ENCODE results near the gene CYTIP.
A peak's percentile ranks its signal among the peaks of the same experiment; 100 is the strongest.
"Not testable (repeated sequence)": the region's sequence is repeated elsewhere in the genome, so short reads cannot be mapped to it uniquely, and the experiment has no call there.

Gene CYTIP

DNA sequence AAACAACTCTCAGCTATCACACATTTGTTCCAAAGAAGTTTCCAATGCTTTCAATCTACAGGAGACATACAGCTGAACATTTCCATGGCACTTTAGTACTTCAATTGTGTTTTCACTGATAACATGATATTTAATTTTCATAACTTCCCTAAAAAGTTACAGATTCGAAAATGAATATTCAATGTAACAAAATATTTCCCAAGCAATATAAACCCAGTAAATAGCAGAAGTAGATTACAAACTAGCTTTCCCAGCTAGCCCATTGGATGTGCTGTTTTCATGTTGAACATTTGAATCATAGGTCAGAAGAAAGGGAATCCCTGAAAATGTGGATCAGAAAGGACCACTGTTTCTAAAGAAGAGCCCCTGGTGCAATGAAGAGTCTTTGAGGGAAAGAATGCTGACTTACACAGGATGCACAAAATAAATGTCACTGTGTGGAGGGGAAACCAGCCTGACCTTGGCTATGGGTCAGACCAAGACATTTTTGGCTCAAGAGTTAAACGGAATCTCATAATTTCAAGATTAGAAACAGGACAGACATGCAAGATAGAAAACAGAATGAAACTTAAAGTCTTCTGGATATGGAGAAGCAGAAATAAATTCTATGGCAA is 22.5 kb downstream of the CYTIP start:
- DNase-seq, result no peak

- DNase-seq, result no peak
Measured at GRCh38 chr2:157420771-157421323, 23.0 kb downstream of the CYTIP start.

- no peak for DNase-seq
Measured at GRCh38 chr2:157419031-157419575, 24.8 kb downstream of the CYTIP start.

DNA sequence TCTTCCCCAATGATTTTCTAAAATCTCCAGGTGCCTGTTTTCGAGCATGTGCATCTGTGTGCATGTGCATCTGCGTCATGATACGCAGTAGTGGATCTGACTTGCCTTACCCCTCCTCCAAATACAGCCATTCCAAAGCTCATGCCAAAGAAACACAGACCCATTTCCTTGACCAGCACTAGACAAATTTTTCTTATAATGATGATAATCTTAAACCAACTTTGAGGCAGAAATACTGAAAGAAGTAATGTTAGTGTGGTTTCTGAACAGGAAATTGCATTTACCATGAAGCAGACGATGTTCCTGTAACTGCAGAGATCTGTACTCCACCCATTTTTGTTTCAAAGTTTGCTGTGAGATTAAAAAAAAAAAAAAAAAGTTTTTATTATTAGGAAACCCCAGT is 25.6 kb downstream of the CYTIP start:
- DNase-seq, result no peak

- no peak for DNase-seq
Measured at GRCh38 chr2:157415591-157416101, 28.2 kb downstream of the CYTIP start.

GRCh38 chr2:157414050-157414449 is 29.8 kb downstream of the CYTIP start:
- DNase-seq, result no peak

- DNase-seq, result no peak
Measured at GRCh38 chr2:157413326-157414035, 30.4 kb downstream of the CYTIP start.

GRCh38 chr2:157411624-157412336 is 32.1 kb downstream of the CYTIP start:
- DNase-seq, result no peak

DNA sequence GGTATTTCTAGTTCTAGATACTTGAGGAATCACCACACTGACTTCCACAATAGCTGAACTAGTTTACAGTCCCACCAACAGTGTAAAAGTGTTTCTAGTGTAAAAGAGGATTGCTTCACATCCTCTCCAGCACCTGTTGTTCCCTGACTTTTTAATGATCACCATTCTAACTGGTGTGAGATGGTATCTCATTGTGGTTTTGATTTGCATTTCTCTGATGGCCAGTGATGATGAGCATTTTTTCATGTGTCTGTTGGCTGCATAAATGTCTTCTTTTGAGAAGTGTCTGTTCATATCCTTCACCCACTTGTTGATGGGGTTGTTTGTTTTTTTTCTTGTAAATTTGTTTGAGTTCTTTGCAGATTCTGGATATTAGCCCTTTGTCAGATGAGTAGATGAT is 38.5 kb downstream of the CYTIP start:
- DNase-seq, result not testable (repeated sequence)

DNA sequence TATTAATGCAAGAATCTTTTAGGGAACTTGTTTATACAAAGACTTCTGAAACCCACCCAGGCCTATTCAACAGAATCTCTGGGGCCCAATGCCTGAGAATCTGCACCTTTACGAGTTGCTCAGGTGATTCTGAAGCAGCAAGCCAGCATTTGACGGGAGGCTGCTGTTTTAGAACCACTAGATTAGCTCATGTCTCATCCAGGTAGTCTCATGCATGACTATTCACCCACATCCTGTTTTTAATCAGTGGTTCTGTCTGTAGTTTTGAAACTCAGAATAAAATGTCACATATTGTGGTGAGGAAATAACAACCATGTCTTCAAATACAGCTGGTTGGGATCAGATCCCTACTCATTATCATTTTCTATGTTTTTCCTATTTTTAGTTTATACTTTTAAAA is 39.5 kb downstream of the CYTIP start:
- DNase-seq, result no peak

- DNase-seq, result peak in 1 of 2 experiments; percentile 45
Measured at GRCh38 chr2:157402801-157403485, 40.9 kb downstream of the CYTIP start.

GRCh38 chr2:157395811-157396210 is 48.1 kb downstream of the CYTIP start:
- DNase-seq, result no peak

DNA sequence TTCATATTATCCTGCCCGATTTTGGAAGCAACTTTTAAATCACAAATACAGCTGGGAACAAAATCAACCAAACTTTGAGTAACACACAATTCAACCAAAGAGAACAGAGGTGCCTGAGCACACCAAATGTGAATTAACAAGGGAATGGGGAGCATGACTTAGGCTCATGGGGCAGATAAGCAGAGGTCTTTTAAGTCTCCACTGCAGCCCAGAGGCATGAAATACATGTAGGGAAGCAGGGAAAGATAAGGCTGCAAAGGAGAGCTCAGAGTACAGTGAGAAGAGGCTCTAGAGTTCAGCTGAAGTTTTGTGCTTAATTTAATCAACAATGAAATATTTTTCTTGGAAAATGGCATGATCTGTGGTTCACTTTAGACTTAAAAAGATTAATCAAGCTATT is 49.0 kb downstream of the CYTIP start:
- no peak for DNase-seq

GRCh38 chr2:157393348-157393747 is 50.5 kb downstream of the CYTIP start:
- no peak for DNase-seq

DNA sequence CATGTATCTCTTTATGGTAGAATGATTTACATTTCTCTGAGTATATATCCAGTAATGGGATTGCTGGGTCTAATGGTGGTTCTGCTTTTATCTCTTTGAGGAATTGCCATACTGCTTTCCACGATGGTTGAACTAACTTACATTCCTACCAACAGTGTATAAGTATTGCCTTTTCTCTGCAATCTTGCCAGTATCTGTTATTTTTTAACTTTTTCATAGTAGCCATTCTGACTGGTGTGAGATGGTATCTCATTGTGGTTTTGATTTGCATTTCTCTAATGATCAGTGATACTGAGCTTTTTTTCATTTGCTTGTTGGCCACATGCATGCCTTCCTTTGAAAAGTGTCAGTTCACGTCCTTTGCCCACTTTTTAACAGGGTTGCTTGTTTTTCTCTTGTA is 55.1 kb downstream of the CYTIP start:
- no peak for DNase-seq

DNA sequence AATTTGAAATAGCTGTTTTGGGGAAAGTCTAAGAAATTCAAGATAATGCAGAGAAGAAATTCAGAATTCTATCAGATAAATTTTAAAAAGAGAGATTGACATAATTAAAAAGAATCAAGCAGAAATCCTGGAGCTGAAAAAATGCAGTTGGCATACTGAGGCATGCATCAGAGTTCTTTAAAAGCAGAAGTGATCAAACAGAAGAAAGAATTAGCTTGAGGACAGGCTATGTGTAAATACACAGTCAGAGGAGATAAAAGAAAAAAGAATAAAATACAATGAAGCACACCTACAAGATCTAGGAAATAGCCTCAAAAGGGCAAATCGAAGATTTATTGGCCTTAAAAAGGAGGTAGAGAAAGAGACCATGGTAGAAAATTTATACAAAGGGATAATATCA is 57.1 kb downstream of the CYTIP start:
- no peak for DNase-seq

- no peak for DNase-seq
Measured at GRCh38 chr2:157386247-157386646, 57.6 kb downstream of the CYTIP start.

DNA sequence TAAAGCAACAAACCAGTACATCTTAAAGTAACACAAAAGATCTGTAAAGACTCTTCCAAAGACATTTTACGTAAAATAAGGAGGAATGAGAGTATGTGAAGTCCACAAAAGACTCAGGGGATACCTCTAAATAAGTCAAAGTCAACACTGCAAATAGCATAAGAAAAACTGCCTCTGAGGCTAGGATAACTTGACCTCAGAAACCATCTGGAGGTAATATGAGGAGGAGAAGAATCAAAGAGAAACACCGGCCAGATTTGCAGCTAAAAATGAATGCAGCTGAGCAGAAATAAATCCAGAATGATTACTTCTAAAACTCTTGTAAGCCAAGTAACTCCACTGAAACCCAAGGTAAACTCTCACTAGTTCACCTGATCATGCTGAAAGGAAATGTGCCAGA is 66.0 kb downstream of the CYTIP start:
- DNase-seq, result peak in 1 of 2 experiments; percentile 47

GRCh38 chr2:157376041-157376440 is 67.8 kb downstream of the CYTIP start:
- DNase-seq, result no peak

DNA sequence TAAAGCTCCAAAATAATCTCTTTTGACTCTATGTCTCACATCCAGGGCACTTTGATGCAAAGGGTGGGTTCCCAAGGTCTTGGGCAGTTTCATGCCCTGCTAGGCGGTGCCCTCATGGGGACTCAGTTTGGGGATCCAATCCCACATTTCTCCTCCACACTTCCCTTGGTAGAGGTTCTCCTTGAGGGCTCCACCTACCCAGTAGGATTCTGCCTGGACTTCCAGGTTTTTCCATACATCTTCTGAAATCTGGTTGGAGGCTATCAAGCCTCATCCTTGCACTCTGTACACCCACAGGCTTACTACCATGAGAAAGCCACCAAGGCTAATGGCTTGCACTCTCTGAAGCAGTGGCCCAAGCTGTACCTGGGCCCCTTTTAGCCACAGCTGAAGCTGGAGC is 68.5 kb downstream of the CYTIP start:
- DNase-seq, result no peak

DNA sequence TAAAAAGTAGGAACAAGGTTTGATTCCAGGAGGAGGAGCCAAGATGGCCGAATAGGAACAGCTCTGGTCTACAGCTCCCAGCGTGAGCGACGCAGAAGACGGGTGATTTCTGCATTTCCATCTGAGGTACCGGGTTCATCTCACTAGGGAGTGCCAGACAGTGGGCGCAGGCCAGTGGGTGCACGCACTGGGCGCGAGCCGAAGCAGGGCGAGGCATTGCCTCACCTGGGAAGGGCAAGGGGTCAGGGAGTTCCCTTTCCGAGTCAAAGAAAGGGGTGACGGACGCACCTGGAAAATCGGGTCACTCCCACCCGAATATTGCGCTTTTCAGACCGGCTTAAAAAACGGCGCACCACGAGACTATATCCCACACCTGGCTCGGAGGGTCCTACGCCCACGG is 75.4 kb downstream of the CYTIP start:
- DNase-seq, result not testable (repeated sequence)

GRCh38 chr2:157367704-157368103 is 76.2 kb downstream of the CYTIP start:
- DNase-seq, result no peak
